ENCODE data around the gene ACP1. TPM values are rescaled to one million over a fixed set of nuclear protein-coding genes. Genes with fewer than 3 reads are reported as not detected.
"Not testable (repeated sequence)": the region's sequence is repeated elsewhere in the genome, so short reads cannot be mapped to it uniquely, and the experiment has no call there.

Gene ACP1
- total RNA-seq, 1 experiment from 2014 or later, result 132 TPM

- DNase-seq (ENCODE audit: unreplicated experiment), result no peak
- Mint-ChIP-seq H3K9me3 (ENCODE audit: unreplicated experiment) (peaks cover 5% of the 10 kb centered on the region), H3K4me3 (ENCODE audit: unreplicated experiment) (no peak overlapping the region), H3K27me3 (ENCODE audit: insufficient read depth, unreplicated experiment) (no peaks in the 10 kb centered on the region), H3K36me3 (ENCODE audit: insufficient read depth, unreplicated experiment) (no peaks in the 10 kb centered on the region), H3K4me1 (ENCODE audit: insufficient read depth, unreplicated experiment) (no peaks in the 10 kb centered on the region), H3K27ac (ENCODE audit: low read depth, unreplicated experiment) (no peak overlapping the region)
- POLR2A ChIA-PET, result no interaction called here
- TF ChIP-seq CTCF (IDR thresholded peaks at IDR 0.05; ENCODE audit: unreplicated experiment), result no peak
- no TSS peak for BruUV-seq (replicated peaks)
- intact Hi-C loops (cut with micrococcal nuclease), result no loop called here
- CTCF ChIA-PET, result no interaction called here
Observed at GRCh38 chr2:313991-314390, 49.2 kb downstream of the ACP1 start.

- POLR2A ChIA-PET, result no interaction called here
- Mint-ChIP-seq H3K9me3 (ENCODE audit: unreplicated experiment) (peaks cover 9% of the 10 kb centered on the region), H3K4me3 (ENCODE audit: unreplicated experiment) (no peak overlapping the region), H3K27ac (ENCODE audit: low read depth, unreplicated experiment) (no peak overlapping the region), H3K4me1 (ENCODE audit: insufficient read depth, unreplicated experiment) (no peaks in the 10 kb centered on the region), H3K27me3 (ENCODE audit: insufficient read depth, unreplicated experiment) (no peaks in the 10 kb centered on the region), H3K36me3 (ENCODE audit: insufficient read depth, unreplicated experiment) (no peaks in the 10 kb centered on the region)
- no peak for DNase-seq (ENCODE audit: unreplicated experiment)
- CTCF ChIA-PET, result no interaction called here
- intact Hi-C loops (cut with micrococcal nuclease), result no loop called here
- no TSS peak for BruUV-seq (replicated peaks)
- TF ChIP-seq CTCF (IDR thresholded peaks at IDR 0.05; ENCODE audit: unreplicated experiment), result no peak
Observed at GRCh38 chr2:314561-315336, 50.0 kb downstream of the ACP1 start.

- H3K4me1 Mint-ChIP-seq (ENCODE audit: insufficient read depth, unreplicated experiment); H3K9me3 Mint-ChIP-seq (ENCODE audit: unreplicated experiment); H3K27me3 Mint-ChIP-seq (ENCODE audit: insufficient read depth, unreplicated experiment); H3K4me3 Mint-ChIP-seq (ENCODE audit: unreplicated experiment); DNase-seq (ENCODE audit: unreplicated experiment); H3K27ac Mint-ChIP-seq (ENCODE audit: low read depth, unreplicated experiment); intact Hi-C loops (cut with micrococcal nuclease); CTCF ChIA-PET; H3K36me3 Mint-ChIP-seq (ENCODE audit: insufficient read depth, unreplicated experiment); BruUV-seq (replicated peaks): not testable (repeated sequence)
- POLR2A ChIA-PET, result interaction anchor here (0.6 kb wide), 1 partner anchor 31 kb away, joined by 3 read pairs; no protein-coding TSS in a partner anchor
Observed at GRCh38 chr2:315925-316324, 51.2 kb downstream of the ACP1 start.

- POLR2A ChIA-PET, result interaction anchor here (0.6 kb wide), 1 partner anchor 31 kb away, joined by 3 read pairs; no protein-coding TSS in a partner anchor
- no peak overlapping the region for H3K27ac Mint-ChIP-seq (ENCODE audit: low read depth, unreplicated experiment)
- no peak for DNase-seq (ENCODE audit: unreplicated experiment)
- no peak overlapping the region for H3K4me3 Mint-ChIP-seq (ENCODE audit: unreplicated experiment)
- no peaks in the 10 kb centered on the region for H3K36me3 Mint-ChIP-seq (ENCODE audit: insufficient read depth, unreplicated experiment)
- BruUV-seq (replicated peaks), result no TSS peak
- intact Hi-C loops (cut with micrococcal nuclease), result no loop called here
- no peak for TF ChIP-seq CTCF (IDR thresholded peaks at IDR 0.05; ENCODE audit: unreplicated experiment)
- peaks cover 9% of the 10 kb centered on the region for H3K9me3 Mint-ChIP-seq (ENCODE audit: unreplicated experiment)
- CTCF ChIA-PET, result interaction anchor here (0.7 kb wide), 1 partner anchor 77 kb away, joined by 3 read pairs; no protein-coding TSS in a partner anchor
- no peaks in the 10 kb centered on the region for H3K27me3 Mint-ChIP-seq (ENCODE audit: insufficient read depth, unreplicated experiment)
- H3K4me1 Mint-ChIP-seq (ENCODE audit: insufficient read depth, unreplicated experiment), result no peaks in the 10 kb centered on the region
Observed at GRCh38 chr2:316381-316780, 51.6 kb downstream of the ACP1 start.
